ENCODE measurements around the gene CA11. TPM values are rescaled to one million over a fixed set of nuclear protein-coding genes. Genes with fewer than 3 reads are reported as not detected.
A peak's percentile ranks its signal among the peaks of the same experiment; 100 is the strongest.

Gene CA11
- total and polyA plus RNA-seq, 9 of the 15 experiments (the other 6 are each of a cell fraction or from before 2014, with no cell fraction given) = 2.9 to 19.9 (median 8.3) TPM

GRCh38 chr19:48637449-48637947 is 8.5 kb downstream of the CA11 start (continued):
- TF ChIP-seq ADNP (tag; IDR thresholded peaks at IDR 0.05) = no peak
- no peak for TF ChIP-seq ZNF124 (CRISPR knock-in tag; IDR thresholded peaks at IDR 0.05)
- no peak for TF ChIP-seq CREB3 (tag; conservative IDR thresholded peaks at IDR 0.05; ENCODE audit: low read depth)
- no peak; the same call in 1 of the 2 replicates for TF ChIP-seq GABPA (tag; conservative IDR thresholded peaks at IDR 0.05; ENCODE audit: low read depth)
- TF ChIP-seq CLOCK (CRISPR knock-in tag; IDR thresholded peaks at IDR 0.05; ENCODE audit: borderline replicate concordance) = peak; percentile 98
- TF ChIP-seq NBN (IDR thresholded peaks at IDR 0.05; ENCODE audit: low read depth) = peak; percentile 72; the same call in 1 of the 2 replicates
- peak; percentile 65; the same call in 1 of the 2 replicates for TF ChIP-seq CEBPZ (IDR thresholded peaks at IDR 0.05; ENCODE audit: borderline replicate concordance, low read depth, low read length)
- peak; percentile 76; the same call in 1 of the 2 replicates for TF ChIP-seq CBFB (CRISPR knock-in tag; IDR thresholded peaks at IDR 0.05)
- no peak for TF ChIP-seq NFXL1 (CRISPR knock-in tag; IDR thresholded peaks at IDR 0.05)
- TF ChIP-seq FUS (optimal IDR thresholded peaks at IDR 0.05; ENCODE audit: low read depth, low read length) = no peak
- 0 out of 2 replicates have a peak, but pooled peaks have one; percentile 49 for TF ChIP-seq SOX6 (IDR thresholded peaks at IDR 0.05)
- TF ChIP-seq CBX8 (IDR thresholded peaks at IDR 0.05; ENCODE audit: borderline replicate concordance, extremely low read depth, low read depth, low read length, poor library complexity, severe bottlenecking) = no peak
- no peak for TF ChIP-seq ZNF507 (tag; conservative IDR thresholded peaks at IDR 0.05)
- TF ChIP-seq CREB1 (IDR thresholded peaks at IDR 0.05) = peak; percentile 61
- TF ChIP-seq CREB1 (CRISPR knock-in tag; IDR thresholded peaks at IDR 0.05) = peak; percentile 88
- TF ChIP-seq CREM (IDR thresholded peaks at IDR 0.05; ENCODE audit: low read depth) = peak; percentile 75
- TF ChIP-seq SNAPC5 (CRISPR knock-in tag; IDR thresholded peaks at IDR 0.05) = no peak
- no peak for TF ChIP-seq FOXK1 (CRISPR knock-in tag; IDR thresholded peaks at IDR 0.05; ENCODE audit: borderline replicate concordance)
- peak; percentile 96 for TF ChIP-seq ZFP91 (CRISPR knock-in tag; IDR thresholded peaks at IDR 0.05)

All from K562 (cell line).